ENCODE measurements around the gene ANTXR1. TPM values are rescaled to one million over a fixed set of nuclear protein-coding genes. Genes with fewer than 3 reads are reported as not detected.

Gene ANTXR1
- total and polyA plus RNA-seq, 10 donors, result 2.8 to 66.7 (median 36.9) TPM

GRCh38 chr2:68974946-68975665 lies 37.9 kb upstream of the ANTXR1 start:
- intact Hi-C loops (cut with DNase I; ENCODE audit: low total_unique reads), result no loop called here
- no peak for DNase-seq
- Histone ChIP-seq H3K9me3 (no peaks in the 10 kb centered on the region), H3K36me3 (no peaks in the 10 kb centered on the region), H3K4me3 (no peak overlapping the region), H3K4me1 (no peaks in the 10 kb centered on the region), H3K27ac (no peak overlapping the region), H3K27me3 (replicated peaks in 1 of 7) (peaks cover 0 to 10% (median 0%) of the 10 kb centered on the region in 7 donors)
- WGBS, 5 donors, result 66 to 89% (median 79%) methylated on average over 9 of the region's 9 CpGs
- TF ChIP-seq POLR2AphosphoS5 (IDR thresholded peaks at IDR 0.05) (no peak), POLR2A (IDR thresholded peaks at IDR 0.05) (no peak)
- TF ChIP-seq, protein P1, sequence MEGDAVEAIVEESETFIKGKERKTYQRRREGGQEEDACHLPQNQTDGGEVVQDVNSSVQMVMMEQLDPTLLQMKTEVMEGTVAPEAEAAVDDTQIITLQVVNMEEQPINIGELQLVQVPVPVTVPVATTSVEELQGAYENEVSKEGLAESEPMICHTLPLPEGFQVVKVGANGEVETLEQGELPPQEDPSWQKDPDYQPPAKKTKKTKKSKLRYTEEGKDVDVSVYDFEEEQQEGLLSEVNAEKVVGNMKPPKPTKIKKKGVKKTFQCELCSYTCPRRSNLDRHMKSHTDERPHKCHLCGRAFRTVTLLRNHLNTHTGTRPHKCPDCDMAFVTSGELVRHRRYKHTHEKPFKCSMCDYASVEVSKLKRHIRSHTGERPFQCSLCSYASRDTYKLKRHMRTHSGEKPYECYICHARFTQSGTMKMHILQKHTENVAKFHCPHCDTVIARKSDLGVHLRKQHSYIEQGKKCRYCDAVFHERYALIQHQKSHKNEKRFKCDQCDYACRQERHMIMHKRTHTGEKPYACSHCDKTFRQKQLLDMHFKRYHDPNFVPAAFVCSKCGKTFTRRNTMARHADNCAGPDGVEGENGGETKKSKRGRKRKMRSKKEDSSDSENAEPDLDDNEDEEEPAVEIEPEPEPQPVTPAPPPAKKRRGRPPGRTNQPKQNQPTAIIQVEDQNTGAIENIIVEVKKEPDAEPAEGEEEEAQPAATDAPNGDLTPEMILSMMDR (IDR thresholded peaks at IDR 0.05 in 8 of 11, conservative IDR thresholded peaks at IDR 0.05 in 3 of 11), result no peak

- Histone ChIP-seq H3K27me3 (replicated peaks in 1 of 7) (peaks cover 0 to 12% (median 0%) of the 10 kb centered on the region in 7 donors), H3K4me3 (no peak overlapping the region), H3K27ac (no peak overlapping the region), H3K9me3 (no peaks in the 10 kb centered on the region), H3K4me1 (no peaks in the 10 kb centered on the region), H3K36me3 (no peaks in the 10 kb centered on the region)
- intact Hi-C loops (cut with DNase I; ENCODE audit: low total_unique reads), result no loop called here
- no peak for DNase-seq
- WGBS, 5 donors, result 92 to 98% (median 97%) methylated on average over 2 of the region's 2 CpGs
- TF ChIP-seq, protein P1 (IDR thresholded peaks at IDR 0.05 in 8 of 11, conservative IDR thresholded peaks at IDR 0.05 in 3 of 11), result no peak
- TF ChIP-seq POLR2AphosphoS5 (IDR thresholded peaks at IDR 0.05), result no peak
- TF ChIP-seq POLR2A (IDR thresholded peaks at IDR 0.05), result no peak
Observed at GRCh38 chr2:68975844-68976243, 37.1 kb upstream of the ANTXR1 start.

- Histone ChIP-seq H3K27ac (no peak overlapping the region), H3K4me3 (no peak overlapping the region), H3K4me1 (no peaks in the 10 kb centered on the region), H3K27me3 (replicated peaks in 1 of 7) (peaks cover 0 to 12% (median 0%) of the 10 kb centered on the region in 7 donors), H3K36me3 (no peaks in the 10 kb centered on the region), H3K9me3 (no peaks in the 10 kb centered on the region)
- intact Hi-C loops (cut with DNase I; ENCODE audit: low total_unique reads), result no loop called here
- WGBS, 5 donors, result 71 to 86% (median 79%) methylated on average over 4 of the region's 4 CpGs
- no peak for TF ChIP-seq POLR2A (IDR thresholded peaks at IDR 0.05)
- TF ChIP-seq POLR2AphosphoS5 (IDR thresholded peaks at IDR 0.05), result no peak
- TF ChIP-seq, protein P1 (IDR thresholded peaks at IDR 0.05 in 8 of 11, conservative IDR thresholded peaks at IDR 0.05 in 3 of 11), result no peak
- DNase-seq, result no peak
Observed at GRCh38 chr2:68977453-68977852, 35.5 kb upstream of the ANTXR1 start.

DNA sequence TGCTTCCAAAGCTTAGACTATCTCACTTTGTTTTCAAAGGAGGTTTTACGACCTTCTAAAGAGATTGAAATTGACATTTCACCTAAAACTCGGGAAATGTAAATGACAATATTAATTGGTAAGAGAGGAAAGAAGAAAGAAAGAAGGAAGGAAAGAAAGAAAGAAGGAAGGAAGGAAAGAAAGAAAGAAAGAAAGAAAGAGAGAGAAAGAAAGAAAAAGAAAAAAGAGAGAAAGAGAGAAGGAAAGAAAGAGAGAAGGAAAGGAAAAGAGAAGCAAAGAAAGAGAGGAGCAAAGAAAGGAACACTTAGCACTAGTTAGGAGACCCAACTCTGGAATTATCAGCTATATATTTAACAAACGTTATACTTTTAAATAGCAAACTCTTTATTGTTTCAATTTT lies 34.9 kb upstream of the ANTXR1 start:
- TF ChIP-seq POLR2A (IDR thresholded peaks at IDR 0.05) (no peak), POLR2AphosphoS5 (IDR thresholded peaks at IDR 0.05) (no peak)
- TF ChIP-seq, protein P1 (IDR thresholded peaks at IDR 0.05 in 8 of 11, conservative IDR thresholded peaks at IDR 0.05 in 3 of 11), result no peak
- no peak for DNase-seq
- H3K4me3 ChIP-seq, result no peak overlapping the region
- no peaks in the 10 kb centered on the region for H3K9me3 ChIP-seq
- no peaks in the 10 kb centered on the region for H3K4me1 ChIP-seq
- no peaks in the 10 kb centered on the region for H3K36me3 ChIP-seq
- 75 to 94% (median 80%) methylated on average over 3 of the region's 3 CpGs for WGBS, 5 donors
- H3K27ac ChIP-seq, result no peak overlapping the region
- peaks cover 0 to 12% (median 0%) of the 10 kb centered on the region in 7 donors for H3K27me3 ChIP-seq (replicated peaks in 1 of 7)
- intact Hi-C loops (cut with DNase I; ENCODE audit: low total_unique reads), result no loop called here

All from spleen (tissue), 11 donors.